HPDE6-E6E7 (cell line): ENCODE measurements around the gene UCHL1.
"Not testable (repeated sequence)": the region's sequence is repeated elsewhere in the genome, so short reads cannot be mapped to it uniquely, and the experiment has no call there.

ENCODE experiments used
- DNase-seq: peaks from one replicate; pipeline ENCODE4 v3.0.0; 2011; ENCODE audit warnings: missing footprints; ENCODE audit errors: extremely low spot score

The UCHL1 gene

DNA sequence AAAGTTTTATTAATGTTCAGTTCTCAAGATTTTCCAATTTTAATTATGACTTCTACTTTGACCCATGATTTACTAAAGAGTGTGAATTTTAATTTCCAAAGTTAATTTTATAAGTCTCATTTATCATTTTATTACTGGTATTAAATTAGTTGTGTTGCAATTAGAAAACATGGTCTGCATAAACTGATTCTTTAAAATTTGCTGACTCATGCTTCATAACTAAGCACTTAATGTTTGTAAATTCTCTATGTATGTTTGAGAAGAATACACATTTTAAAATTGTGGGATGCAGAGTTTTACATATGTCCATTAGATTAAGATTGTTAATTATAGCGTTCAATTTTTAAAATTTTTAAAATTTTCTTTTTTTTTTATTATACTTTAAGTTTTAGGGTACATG, 20.2 kb upstream of the UCHL1 start:
- DNase-seq: no peak

DNA sequence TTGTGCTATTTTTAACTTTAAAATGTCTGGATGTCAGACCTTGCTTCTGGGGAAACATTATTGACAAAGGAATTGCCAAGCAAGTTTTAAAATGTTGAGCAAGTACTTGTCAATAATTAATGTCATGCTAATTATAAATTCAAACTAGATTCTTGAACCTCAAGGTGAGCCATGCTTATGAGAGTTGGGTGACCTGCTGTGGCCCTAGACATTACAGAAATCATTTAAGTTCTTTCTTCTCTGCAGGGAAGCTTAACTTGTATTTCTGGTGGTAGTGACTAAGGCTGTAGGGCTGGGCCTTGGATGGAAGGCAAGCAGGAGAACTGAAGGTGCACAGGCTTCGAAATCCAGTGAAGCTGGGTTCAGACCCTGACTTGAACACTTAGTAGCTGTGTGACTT, 14.8 kb upstream of the UCHL1 start:
- DNase-seq: no peak

DNA sequence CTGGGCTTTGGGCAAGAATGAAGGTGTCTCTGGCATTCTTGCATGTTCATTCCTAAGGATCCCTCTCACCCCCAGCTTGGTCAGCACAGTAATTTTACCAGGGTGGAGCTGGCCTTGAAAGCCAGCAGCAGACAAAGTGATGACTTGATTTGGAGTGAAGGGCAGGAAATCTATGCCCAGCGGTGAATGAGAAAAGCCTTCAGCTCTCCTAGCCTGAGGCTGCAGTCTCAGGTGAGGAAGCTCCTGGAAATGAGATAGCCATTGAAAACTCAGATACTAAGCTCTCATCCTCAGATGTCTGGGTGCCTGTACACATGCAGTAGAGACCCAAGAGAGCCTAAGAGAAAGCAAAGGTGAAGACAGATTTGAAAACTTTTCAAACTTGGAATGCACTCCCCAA, 10.7 kb upstream of the UCHL1 start:
- DNase-seq: no peak

DNA sequence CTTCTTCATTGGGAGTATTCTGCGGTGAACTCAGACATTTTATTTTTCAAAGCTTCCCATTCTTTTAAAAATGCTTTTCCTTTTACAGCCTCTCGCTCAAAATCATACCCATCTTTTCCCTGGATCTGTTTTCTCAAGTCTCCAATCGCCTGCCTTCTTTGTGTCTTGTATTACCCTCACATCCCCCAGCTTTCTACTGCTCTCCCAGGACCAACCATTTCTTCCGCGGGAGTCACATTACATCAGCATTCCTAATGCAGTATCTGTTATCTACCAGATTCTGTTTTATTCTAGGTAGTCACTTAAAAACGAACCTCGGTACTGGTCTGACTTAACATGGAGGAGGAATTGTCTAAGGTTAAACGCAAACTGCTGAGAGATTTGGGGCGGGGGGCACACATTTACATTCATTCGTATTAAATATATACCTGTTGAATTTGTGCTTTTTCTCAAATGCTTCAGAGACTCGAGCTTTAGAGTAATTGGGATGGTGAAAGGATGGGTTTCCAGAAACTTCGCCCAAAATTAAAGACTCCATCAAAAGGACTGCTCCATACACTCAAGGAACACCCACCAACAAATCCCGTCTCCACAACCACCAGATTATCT, 493 bp upstream of the UCHL1 start:
- DNase-seq: no peak

DNA sequence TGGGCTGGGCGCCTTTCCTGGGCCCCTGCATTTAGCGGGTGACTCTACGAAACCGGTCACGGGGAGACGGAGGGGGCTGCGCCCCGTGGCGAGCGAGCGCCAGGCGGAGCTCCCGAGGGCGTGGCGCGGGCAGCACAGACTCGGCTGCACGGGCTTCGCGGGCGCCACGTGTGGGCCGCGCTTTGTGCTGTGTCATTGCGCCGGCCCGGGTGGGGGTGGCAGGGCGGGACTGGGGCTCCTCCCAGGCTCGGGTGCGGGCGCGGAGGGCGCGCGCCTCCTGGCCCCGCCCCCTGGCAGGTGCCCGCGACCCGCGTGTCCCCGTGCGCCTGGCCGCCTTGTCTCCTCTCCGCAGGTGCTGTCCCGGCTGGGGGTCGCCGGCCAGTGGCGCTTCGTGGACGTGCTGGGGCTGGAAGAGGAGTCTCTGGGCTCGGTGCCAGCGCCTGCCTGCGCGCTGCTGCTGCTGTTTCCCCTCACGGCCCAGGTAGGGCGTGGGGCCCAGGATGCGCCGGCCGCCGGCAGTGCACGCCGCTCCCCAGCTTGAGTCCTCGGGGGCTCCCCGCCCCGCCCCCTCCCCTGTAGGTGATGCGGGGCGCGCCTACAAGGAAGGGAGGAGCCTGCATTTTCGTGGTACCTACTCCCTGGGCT, 651 bp downstream of the UCHL1 start:
- DNase-seq: peak; percentile 27

DNA sequence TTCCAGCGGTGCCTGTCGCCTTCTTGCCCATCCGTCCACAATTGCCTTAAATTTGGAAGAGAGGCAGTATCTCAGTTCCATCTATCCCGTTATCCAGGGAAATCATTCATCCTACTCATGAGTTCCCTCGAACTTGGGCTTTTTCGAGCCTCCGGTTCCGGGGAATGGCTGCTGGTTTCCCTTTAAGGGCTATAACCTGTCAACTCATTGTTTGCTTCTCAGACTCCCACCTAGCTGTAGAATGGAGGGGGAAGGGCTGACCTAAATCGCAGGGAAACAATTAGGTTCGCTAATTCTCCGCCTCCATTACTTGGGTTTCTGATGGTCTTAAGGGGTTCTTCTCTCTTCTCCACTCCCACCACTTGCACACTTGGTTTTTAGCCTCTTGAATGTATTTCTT, 1.2 kb downstream of the UCHL1 start:
- no peak for DNase-seq

DNA sequence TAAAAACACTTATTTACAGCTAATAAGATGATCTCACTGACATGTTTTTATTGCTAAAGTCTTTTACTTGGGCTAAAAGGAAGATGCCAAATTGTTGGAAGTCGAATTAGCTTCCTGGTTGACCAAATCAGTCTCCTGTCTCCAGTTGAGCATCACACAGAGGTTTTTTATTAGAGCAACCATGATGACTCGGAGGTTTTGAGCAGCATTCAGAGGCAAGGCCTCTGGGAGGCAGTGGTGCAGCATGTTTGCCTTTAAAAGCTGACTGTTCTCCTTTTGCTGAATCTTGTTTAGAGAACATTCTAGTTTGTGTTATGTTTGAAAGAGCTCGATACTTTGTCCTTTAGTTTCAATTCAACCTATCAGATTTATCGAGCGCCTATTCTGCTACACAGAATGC, 2.1 kb downstream of the UCHL1 start:
- DNase-seq: peak; percentile 45

DNA sequence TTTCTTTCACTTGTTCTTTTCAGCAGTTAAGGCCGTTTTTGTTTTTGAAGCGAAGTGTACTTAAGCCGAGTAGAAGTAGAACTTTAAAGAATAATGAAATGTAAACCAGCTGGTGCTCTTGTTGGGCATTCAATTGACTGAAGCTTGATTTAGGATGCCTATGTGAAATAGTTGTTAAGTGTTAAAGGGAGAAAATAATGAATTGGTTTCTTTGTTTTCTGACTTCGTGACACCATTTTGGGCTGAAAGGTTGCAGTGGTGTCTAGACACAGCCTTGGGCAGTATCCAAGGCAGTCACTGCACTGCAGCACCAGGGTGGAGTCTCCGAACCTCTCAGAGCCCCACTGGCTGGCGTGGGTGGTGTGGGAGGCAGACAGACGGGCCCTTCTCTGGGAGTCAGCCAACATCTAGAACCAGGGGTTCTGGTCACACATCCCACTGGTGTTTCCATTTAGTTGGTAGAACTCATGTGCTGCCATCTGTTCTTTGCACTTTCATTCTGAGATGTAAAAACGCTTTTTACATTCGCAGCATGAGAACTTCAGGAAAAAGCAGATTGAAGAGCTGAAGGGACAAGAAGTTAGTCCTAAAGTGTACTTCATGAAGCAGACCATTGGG, 3.5 kb downstream of the UCHL1 start:
- DNase-seq: no peak

DNA sequence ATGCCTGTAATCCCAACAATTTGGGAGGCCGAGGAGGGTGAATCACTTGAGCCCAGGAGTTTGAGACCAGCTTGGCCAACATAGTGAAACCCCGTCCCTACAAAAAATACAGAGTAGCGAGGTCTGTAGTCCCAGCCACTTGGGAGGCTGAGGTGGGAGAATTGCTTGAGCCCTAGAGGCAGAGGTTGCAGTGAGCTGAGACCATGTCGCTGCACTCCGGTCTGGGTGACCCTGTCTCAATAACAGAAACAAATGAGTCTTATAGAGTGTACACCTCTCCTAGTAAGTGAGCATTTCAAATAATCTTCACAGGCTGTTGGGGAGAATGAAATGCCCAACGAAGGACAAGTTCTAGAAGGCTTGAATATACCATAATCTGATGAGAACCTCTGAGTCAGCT, 5.5 kb downstream of the UCHL1 start:
- DNase-seq: no peak

DNA sequence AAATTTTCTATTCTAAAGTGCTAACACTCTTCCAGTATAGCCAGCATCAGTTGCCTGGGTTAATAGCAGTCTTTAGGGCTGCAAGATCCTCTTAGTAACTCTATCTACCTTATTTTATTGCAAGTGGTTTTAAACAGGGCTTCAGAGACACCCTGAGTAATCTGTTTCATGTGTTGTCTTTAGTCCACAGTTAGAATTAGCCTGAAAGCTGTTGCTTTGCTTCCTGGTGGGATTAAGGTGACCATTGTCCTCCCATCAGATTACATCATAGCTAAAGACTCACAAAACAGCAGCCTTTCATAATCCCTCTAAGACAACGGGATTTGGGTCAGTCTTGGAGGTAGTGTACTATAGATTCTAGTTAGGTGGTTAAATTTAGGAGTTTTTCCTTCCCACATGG, 7.5 kb downstream of the UCHL1 start:
- no peak for DNase-seq

DNA sequence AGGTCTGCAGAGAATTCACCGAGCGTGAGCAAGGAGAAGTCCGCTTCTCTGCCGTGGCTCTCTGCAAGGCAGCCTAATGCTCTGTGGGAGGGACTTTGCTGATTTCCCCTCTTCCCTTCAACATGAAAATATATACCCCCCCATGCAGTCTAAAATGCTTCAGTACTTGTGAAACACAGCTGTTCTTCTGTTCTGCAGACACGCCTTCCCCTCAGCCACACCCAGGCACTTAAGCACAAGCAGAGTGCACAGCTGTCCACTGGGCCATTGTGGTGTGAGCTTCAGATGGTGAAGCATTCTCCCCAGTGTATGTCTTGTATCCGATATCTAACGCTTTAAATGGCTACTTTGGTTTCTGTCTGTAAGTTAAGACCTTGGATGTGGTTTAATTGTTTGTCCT, 11.3 kb downstream of the UCHL1 start:
- no peak for DNase-seq

DNA sequence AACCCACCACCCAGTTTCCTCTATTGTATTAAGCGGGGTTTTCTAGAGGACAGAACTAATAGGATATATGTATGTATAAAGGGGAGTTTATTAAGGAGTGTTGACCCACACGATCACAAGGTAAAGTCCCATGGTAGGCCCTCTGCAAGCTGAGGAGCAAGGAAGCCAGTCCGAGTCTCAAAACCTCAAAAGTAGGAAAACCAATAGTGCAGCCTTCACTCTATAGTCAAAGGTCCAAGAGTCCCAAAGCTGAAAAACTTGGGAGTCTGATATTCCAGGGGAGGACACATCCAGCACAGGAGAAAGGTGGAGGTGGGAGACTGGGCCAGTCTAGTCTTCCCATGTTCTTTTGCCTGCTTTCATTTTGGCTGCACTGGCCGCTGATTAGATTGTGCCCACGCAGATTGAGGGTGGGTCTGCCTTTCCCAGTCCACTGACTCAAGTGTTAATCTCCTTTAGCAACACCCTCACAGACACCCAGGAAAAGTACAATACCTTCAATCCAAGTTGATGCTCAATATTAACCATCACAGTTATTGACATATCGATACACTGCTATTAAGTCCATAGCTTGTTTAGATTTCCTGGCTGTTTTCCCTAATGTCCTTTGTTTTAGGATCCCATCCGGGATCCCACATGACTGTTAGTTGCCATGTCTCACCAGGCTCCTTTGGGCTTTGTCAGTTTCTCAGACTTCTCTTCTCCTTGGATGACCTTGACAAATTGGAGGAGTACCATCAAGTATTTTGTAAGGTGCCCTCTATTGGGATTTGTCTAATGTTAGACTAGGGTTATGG, 12.2 kb downstream of the UCHL1 start:
- DNase-seq: no peak

DNA sequence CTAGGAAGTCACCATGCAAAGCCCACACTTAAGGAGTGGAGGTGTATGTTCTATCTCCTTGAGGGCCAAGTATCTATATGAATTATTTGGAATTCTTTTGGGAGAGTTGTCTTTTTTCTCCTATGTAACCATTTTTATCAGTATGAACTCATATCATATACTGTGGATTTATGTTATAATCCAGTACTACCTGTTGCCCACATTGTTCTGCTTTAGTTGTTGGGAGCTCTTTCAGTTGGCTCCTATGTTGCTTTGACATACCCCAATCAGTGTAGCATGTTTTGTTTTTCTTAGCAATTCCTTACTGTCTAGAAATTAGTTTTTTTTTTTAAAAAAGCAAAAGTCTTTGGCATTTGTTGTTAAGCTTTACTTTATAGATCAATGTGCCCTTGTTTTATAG, 13.0 kb downstream of the UCHL1 start:
- no peak for DNase-seq

DNA sequence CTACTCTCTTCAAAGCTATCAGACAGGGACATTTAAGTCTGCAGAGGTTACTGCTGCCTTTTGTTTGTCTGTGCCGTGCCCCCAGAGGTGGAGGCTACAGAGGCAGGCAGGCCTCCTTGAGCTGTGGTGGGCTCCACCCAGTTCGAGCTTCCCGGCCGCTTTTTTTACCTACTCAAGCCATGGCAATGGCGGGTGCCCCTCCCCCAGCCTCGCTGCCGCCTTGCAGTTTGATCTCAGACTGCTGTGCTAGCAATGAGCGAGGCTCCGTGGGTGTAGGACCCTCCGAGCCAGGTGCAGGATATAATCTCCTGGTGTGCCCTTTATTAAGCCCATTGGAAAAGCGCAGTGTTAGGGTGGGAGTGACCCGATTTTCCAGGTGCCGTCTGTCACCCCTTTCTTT, 19.2 kb downstream of the UCHL1 start:
- DNase-seq: not testable (repeated sequence)

DNA sequence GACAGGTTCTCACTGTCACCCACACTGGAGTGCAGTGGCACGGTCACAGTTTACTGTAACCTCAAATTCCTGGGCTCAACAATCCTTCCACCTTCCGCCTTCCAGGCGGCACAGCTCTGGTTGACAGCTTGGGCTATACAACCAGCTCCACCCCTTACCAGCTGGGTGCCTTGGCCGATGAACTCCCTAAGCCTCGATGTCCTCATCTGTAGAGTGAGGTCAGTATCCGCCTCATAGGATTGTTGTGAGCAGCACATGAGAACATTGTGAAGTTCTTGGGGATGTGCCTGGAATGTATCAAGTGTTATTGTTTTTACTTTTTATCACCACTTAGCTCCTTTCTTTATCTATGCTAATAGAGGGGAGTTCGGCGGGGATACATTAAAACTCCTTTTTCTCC, 23.3 kb downstream of the UCHL1 start:
- no peak for DNase-seq

DNA sequence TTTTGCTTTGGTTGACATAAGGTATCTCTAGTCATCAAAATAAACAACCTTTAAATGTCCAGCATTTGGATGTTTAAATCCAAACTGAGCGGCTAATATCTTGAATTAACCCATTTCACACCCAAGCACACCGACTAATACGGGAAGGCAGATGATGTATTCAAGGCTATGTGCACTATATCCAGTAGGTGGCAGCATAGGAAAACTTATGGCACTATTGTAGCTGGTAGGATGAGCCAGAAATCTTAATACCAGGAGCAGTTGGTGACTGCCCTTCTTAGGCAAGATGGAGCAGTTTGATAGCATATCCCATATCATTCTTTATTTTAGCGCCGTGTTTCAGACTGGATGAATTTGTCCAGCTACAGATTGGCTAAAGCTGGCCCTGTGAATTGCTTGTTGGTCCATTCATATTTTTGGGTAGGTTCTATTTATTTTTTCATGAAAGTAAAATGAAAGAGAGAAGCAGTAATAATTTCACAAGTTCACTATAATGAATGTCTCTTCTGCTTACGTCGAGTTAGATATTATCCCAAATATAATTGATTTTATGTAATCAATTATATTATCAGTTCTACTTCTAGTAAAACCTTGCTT, 24.4 kb downstream of the UCHL1 start:
- peak; percentile 84 for DNase-seq

DNA sequence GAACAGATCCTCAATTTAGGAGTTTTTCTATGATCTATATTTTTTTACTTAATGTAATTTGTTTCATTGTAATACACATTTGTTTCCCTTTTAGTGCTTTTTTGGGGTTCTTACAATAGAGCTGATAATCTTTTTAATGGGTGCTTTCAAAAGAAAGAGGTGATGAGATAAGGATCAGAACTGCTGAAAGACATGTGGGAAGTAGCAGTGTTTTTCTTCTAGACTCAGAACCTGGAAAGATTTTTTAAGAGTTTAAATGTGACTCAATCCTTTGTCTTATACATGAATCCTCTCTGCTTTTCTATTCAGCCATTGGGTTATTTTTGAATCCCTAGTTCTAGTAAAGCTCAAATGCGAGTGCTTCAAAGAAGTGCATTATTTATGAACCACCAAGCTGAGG, 25.6 kb downstream of the UCHL1 start:
- DNase-seq: no peak

DNA sequence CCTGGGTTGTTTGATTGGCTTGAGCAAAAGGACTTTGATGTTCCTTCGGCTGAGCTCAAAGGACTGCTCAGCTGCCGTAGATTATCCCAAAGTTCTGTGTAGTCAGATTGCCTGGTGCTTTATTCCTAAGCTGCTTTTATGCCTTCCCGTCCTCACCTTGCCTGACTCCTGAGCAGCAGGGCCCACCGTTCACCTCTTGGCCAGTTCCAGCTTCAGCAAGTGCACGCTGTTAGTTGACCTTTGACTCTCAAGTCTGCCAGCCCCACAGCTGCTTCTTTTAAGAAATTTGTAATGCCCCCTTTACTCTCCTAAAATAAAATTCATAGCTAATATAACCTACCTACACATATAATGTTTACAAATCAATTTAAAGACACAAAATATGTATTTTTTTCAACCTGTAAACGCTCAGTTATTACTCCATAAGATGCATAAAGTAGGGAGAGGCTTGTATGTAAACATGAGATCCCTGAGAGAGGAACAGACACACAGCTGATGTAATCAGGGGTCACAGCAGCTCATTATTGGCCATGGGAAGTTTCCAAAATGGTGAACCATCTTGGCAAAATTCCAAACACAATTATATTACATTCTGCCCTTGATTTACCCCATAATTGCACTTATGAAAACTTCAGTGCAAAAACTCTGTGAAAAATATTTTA, 28.6 kb downstream of the UCHL1 start:
- no peak for DNase-seq

DNA sequence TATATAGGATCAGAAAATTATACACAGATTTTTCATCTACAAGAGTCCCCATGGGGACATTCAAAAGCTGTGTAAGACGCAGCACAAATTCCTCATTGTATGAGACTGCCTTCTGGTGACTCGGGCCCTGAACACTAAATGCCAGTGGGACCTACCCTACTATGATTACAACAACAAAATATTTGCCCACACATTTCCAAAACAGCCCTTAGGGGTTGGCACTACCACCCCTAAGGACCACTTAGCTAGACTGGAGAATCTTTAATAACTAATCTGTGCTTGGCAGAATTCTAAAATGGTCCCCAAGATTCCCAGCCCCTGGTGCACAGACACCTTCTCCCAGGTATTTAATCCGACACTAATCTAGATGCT, 29.1 kb downstream of the UCHL1 start:
- DNase-seq: no peak

DNA sequence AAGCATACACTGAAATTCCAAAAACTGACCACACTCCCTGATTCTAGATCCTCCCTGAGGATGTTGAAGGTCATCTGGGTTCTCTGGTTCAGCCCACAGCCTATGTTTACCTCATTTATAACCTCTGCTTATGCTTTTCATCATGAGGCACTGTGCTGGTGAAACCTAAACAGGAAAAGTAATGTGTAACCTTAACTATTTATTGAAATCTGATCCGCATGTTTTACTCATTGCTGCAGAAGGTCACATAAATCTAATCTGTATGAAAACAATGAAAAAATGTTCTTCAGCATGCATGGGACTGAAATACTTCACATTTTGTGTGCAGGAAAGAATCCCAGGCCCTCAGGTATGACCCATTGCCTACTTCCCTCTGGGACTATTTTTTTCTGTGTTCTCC, 30.3 kb downstream of the UCHL1 start:
- DNase-seq: no peak

DNA sequence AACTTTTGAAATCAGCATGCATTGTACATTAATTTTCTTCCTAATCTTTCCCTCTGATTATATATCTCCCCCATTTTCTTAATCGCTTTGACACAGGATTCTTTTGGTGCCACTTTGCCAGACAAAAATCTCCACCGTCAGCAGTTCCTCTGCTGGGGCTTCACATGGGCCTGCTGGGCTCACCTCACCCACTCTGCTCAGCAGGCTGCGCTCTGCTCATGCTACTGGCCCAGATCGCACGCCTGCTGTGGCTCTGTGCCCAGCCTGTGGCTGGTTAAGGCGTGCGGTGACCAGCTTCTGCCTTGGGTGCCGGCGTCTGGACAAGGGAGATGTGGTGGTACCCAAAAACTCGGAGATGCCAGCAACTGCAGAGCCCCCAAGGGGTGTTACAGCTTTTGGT, 31.1 kb downstream of the UCHL1 start:
- no peak for DNase-seq

DNA sequence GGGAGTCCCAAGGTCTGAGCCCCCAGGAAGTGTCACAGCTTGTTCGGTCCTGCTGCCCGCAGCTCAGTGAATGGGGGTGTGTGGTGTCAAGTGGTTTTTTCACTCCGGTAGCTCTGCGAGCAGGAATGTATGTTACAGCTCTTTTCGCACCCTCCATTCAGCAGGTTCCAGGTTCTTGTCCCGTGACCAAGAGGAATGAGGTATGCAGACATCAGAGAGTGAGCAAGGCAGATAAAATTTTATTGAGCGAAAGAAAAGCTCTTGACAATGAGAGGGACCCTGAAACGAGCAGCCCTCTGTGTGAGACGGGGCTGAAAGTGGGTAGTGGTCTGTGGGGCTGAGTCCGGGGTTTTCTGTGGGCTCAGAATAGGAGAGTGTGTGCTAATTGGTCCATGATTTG, 31.5 kb downstream of the UCHL1 start:
- no peak for DNase-seq
